Chondrocyte (in vitro differentiated cells): ENCODE results near the gene KIAA0825. TPM values are rescaled to one million over a fixed set of nuclear protein-coding genes. Genes with fewer than 3 reads are reported as not detected.

ENCODE experiments used
- DNase-seq: peaks from one replicate; pipeline ENCODE4 v3.0.0; 2021; ENCODE audit warnings: mixed read lengths, low spot score
- H3K27ac Mint-ChIP-seq: one replicate; pipeline ENCODE4 v1.8.0; 2021; ENCODE audit warnings: mild to moderate bottlenecking, moderate library complexity, mixed read lengths; ENCODE audit not compliant: unreplicated experiment
- H3K27me3 Mint-ChIP-seq: 2 replicates; pipeline ENCODE4 v1.8.0; 2021; ENCODE audit warnings: low read depth, mixed read lengths
- H3K36me3 Mint-ChIP-seq: 2 replicates; pipeline ENCODE4 v1.8.0; 2021; ENCODE audit warnings: low read depth, mixed read lengths
- H3K4me1 Mint-ChIP-seq: 2 replicates; pipeline ENCODE4 v1.8.0; 2021; ENCODE audit warnings: low read depth, mild to moderate bottlenecking, mixed read lengths
- H3K4me3 Mint-ChIP-seq: one replicate; pipeline ENCODE4 v1.8.0; 2021; ENCODE audit warnings: mild to moderate bottlenecking, moderate library complexity, mixed read lengths; ENCODE audit not compliant: unreplicated experiment
- H3K9me3 Mint-ChIP-seq: 2 replicates; pipeline ENCODE4 v1.8.0; 2021; ENCODE audit warnings: low read depth, mixed read lengths
- CTCF ChIP-seq: fragments of 200-600 bp; sonication (generic); IDR thresholded peaks from 2 replicates; pipeline ENCODE4 v1.5.0; 2021; ENCODE audit warnings: antibody characterized with exemption, mild to moderate bottlenecking, moderate library complexity
- total RNA-seq: library from RNA; stranded (reverse); gene quantifications from 3 replicates; pipeline ENCODE4 v1.2.1, GENCODE V29; 2021

The KIAA0825 gene
- total RNA-seq, 1 donor from 2014 or later: 3.4 TPM

GRCh38 chr5:94485067-94485466 is 133.3 kb downstream of the KIAA0825 start:
- no peaks in the 10 kb centered on the region for H3K4me1 Mint-ChIP-seq
- TF ChIP-seq CTCF: no peak
- no peaks in the 10 kb centered on the region for H3K36me3 Mint-ChIP-seq
- H3K27ac Mint-ChIP-seq: no peak overlapping the region
- no peak for DNase-seq
- H3K27me3 Mint-ChIP-seq: no peaks in the 10 kb centered on the region
- no peaks in the 10 kb centered on the region for H3K9me3 Mint-ChIP-seq
- no peak overlapping the region for H3K4me3 Mint-ChIP-seq

GRCh38 chr5:94481059-94481458 is 137.3 kb downstream of the KIAA0825 start:
- H3K27ac Mint-ChIP-seq: no peak overlapping the region
- H3K9me3 Mint-ChIP-seq: peaks cover 3% of the 10 kb centered on the region
- no peak overlapping the region for H3K4me3 Mint-ChIP-seq
- no peaks in the 10 kb centered on the region for H3K4me1 Mint-ChIP-seq
- no peak for DNase-seq
- no peak for TF ChIP-seq CTCF
- no peaks in the 10 kb centered on the region for H3K27me3 Mint-ChIP-seq
- H3K36me3 Mint-ChIP-seq: peaks cover 6% of the 10 kb centered on the region

GRCh38 chr5:94480486-94480885 is 137.9 kb downstream of the KIAA0825 start:
- Mint-ChIP-seq H3K36me3 (peaks cover 6% of the 10 kb centered on the region), H3K27me3 (no peaks in the 10 kb centered on the region), H3K9me3 (peaks cover 3% of the 10 kb centered on the region), H3K27ac (no peak overlapping the region), H3K4me3 (no peak overlapping the region), H3K4me1 (no peaks in the 10 kb centered on the region)
- TF ChIP-seq CTCF: no peak
- no peak for DNase-seq

- TF ChIP-seq CTCF: no peak
- no peak for DNase-seq
These were observed 144.5 kb downstream of the KIAA0825 start for GRCh38 chr5:94473936-94474335.

GRCh38 chr5:94471521-94471920 is 146.9 kb downstream of the KIAA0825 start:
- no peak for TF ChIP-seq CTCF
- Mint-ChIP-seq H3K27ac (no peak overlapping the region), H3K9me3 (no peaks in the 10 kb centered on the region), H3K27me3 (no peaks in the 10 kb centered on the region), H3K36me3 (peaks cover 2% of the 10 kb centered on the region), H3K4me1 (peaks cover 4% of the 10 kb centered on the region), H3K4me3 (no peak overlapping the region)
- DNase-seq: no peak

More at GRCh38 chr5:94473936-94474335, 144.5 kb downstream of the KIAA0825 start:
- Mint-ChIP-seq H3K4me3 (no peak overlapping the region), H3K4me1 (peaks cover 4% of the 10 kb centered on the region), H3K27me3 (no peaks in the 10 kb centered on the region), H3K9me3 (no peaks in the 10 kb centered on the region), H3K27ac (no peak overlapping the region), H3K36me3 (peaks cover 4% of the 10 kb centered on the region)
